NCI-H187 (cell line): ENCODE measurements around the gene SYTL3.
"Not testable (repeated sequence)": the region's sequence is repeated elsewhere in the genome, so short reads cannot be mapped to it uniquely, and the experiment has no call there.

Experiments
- DNase-seq, 2 experiments: peaks; one replicate each; lab custom pipeline; 2025; lab: John Stamatoyannopoulos, UW

The SYTL3 gene

DNA sequence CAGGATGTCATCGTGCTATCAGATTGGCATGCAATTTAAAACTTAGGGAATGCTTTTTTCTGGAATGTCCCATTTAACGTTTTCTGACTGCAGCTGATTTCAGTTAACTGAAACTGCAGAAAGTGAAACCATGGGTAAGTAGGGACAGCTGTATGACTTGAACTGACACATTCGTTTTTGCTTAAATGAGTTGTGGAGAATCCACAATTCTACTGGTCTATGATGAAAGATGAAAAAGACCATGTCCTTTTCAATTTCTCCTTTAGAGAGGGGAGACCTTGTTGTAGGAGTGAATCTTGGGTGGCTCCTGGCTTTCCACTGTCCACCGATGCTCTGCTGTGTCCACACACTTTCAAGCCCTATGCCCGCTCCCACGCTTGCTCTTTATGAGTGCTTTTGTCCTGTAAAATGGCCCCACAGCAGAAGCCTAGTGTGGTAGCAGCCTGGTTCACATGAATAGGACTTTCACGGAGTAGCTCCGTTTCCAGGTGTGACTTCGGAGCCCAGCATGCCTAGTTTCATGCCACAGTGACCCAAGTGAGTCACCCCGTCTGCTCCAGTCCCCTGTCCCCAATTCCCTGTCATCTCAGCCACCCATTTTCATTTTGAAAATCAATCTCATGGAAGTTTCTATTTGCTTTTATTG lies 27.2 kb upstream of the SYTL3 start:
- DNase-seq, result no peak

DNA sequence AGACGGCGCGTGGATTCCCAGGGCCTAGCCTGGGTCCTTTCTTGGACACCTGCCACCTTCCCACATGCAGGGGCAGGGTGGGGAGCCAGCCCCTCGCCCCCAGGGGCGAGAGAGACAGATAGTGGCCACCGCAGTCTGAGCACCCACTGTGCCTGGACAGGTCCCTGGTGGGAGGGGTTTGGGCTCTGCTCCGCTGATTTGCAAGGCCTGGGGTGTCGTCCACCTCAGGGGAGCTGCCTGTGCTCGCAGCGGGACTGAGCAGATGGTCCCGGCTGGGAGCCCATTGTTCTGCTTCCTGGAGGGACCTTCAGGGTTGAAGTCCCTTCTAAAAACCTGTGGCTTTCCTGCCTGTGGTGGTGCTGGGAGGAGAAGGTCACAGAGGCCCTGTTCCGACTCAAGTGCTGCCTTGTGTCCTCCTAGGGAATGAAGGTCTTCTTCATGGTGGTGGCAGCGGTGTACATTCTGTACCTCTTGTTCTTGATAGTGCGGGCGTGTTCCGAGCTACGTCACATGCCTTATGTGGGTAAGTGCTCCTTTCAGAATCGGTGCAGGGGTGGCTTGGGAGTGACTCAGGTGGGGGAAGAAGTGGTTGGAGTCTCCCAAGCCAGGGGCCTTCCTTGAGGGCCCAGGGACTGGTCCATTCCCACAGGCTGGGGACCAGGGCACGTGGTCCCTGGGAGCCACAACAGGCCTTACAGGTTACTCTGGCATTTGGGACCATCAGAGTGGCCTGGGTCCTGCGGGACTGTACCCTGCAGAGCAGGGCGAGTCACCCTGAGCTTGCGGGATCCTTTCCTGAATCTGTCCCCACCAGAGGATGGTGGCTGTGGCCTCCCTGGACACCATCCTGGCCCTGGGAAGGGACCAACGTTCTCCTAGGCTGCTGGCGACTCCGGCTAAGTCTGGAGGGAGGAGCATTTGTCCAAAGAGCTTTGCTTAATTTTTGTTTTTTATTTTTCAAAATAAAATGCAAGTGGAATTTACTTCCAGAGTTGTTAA lies 24.9 kb upstream of the SYTL3 start:
- DNase-seq, result no peak

DNA sequence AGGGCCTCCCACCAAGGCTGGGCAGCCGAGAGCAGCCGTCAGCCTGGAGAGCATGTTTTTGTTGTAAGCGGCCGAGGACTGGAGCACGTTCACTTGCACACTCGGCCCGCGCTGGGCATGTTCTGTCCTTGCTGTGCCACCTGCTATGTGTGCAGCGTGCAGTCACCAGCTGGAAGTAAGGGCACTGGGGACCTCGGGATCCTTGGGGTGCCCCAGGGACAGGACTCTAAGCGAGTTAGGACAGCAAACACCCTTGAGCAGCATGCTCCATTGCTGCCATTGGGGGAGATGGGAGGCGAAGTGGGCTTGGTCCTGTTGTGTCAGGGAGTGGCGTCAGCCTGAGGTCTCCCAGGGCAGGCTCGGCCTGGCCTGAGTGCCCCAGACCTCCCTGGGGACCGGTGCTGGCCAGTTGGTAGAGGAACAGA lies 24.0 kb upstream of the SYTL3 start:
- no peak for DNase-seq

DNA sequence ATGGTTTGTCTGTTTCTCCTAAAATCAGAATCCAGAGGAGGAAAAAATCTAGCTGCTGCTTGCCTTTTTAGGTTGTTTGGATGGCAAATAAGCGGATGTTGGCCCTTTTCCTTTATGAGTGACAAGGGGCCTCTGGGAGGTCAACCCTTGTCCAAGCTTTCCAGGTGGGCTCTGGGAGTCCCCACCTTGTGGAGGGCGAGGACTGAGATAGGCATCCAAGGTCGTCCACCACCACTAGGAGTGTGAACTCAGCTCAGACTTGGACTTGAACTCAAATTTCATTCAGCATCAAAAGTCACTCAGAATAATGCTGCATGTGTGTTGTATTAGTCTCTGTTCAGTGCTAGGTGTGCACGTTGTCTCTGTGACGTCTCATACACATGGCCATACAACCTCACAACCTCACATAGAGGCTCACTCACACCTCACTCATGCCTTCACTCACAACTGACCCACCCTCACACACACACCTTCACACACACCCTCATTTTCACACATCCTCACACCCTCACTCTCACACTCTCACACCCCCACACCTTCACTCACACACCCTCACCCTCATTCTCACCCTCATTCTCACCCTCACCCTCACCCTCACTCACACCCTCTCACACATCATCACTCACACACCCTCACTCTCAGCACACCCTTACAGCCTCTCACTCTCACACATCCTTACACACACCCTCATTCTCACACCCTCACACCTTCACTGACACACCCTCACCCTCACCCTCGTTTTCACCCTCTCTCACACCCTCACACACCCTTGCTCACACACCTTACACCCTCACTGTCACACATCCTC lies 23.3 kb upstream of the SYTL3 start:
- DNase-seq, result no peak

DNA sequence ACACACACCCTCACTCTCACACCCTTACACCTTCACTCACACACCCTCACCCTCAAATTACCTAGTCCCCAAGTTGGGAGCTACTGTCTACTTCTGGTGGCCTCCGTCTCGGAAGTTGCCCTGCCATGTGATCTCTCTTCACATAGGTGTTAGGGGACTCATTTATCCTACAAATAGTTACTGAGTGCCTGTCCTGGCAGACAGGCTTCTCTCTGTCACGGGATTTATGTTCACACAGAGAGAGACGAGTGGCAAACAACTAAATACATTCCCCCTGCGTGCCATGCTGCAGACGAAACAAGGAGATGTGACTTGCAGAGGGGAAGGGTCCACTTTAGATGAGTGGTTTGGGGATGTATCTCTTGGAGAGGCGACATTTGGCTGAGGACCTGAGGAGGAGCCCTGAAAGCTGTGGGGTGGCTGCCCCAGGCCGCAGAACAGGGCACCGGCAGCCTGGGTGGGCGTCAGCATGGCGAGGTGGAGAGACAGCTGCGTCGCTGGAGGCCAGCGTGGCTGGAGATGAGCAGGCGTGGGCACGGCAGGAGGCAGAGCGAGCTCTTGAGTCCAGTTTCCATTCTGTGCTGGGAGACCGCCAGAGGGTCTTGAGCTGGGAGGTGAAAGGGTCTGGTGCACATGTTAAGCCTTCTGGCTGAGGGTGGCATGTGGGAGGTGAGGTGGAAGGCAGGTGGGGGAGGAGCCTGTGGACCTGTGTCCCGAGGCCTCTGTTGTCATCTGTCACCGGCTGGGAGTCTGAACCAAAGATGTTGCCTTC lies 22.5 kb upstream of the SYTL3 start:
- DNase-seq, result no peak

DNA sequence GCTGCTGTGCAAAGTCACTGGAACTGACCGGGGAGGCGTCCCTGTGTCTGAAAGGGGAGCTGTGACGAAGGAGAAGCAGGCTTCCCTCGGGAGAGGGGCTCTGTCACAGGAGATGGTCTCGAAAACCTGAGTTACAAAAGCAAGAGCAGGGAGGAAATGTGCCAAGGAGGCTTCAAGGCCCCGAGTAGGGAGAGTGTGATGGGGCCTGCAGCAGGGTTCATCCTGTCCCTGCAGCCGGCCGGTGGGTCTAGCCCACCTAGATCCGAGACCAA lies 22.0 kb upstream of the SYTL3 start:
- DNase-seq, result no peak

DNA sequence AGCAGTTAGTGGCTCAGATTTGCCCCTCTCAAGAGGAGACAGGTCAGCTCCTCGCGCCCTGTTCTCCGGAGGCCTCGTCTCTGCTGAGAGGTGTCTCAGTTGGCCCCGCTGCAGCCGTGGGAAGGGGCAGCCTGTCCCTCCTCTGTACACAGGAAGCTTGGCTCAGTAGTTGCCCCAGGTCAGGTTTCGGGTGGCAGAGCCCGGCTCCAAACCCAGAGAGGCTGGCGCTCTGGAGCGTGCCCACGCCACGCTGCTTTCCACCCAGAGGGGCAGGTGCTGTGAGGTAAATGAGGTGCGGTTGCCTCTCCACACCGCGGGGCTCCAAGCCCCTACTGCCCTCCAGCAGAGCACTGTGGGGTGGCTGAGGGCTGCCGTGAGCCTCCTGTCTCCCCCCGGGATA lies 21.3 kb upstream of the SYTL3 start:
- no peak for DNase-seq

DNA sequence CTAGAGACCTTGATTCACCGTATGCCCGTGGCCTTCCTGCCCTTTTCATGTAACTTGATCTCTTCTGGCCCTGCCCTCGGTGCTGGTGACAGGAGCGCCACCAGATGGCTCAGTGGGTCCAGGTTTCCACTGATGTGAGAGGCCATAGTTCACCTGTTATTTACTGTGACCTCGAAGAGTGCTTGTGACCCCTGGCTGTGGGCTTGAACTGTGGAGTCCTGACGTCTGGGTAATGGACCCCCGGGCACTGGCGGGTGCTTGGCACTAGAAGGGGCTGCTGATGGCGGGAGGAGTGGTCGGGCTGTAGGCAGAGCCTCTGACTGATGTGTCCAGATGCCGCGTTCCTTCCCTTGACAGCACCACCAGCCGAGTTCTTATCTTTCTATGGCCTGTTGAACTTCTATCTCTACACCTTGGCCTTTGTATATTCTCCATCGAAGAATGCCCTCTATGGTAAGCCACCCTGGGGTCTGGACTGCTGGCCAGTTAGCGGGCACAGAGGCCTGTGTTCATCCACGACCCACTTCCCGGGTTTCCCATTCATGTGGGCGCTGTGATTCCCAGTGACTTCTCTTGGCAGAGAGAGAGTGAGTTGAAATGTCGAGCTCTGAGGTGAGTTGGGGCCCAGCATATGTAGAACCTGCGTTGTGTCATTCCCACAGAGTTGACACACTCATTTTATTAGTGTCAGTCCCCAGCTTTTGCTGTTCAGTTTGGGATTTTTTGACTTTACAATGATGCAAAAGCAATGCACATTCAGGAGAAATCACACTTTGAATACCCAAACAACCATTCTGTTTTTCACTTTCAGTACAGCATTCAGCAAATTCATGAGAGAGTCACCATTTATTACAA lies 20.3 kb upstream of the SYTL3 start:
- DNase-seq, result no peak

DNA sequence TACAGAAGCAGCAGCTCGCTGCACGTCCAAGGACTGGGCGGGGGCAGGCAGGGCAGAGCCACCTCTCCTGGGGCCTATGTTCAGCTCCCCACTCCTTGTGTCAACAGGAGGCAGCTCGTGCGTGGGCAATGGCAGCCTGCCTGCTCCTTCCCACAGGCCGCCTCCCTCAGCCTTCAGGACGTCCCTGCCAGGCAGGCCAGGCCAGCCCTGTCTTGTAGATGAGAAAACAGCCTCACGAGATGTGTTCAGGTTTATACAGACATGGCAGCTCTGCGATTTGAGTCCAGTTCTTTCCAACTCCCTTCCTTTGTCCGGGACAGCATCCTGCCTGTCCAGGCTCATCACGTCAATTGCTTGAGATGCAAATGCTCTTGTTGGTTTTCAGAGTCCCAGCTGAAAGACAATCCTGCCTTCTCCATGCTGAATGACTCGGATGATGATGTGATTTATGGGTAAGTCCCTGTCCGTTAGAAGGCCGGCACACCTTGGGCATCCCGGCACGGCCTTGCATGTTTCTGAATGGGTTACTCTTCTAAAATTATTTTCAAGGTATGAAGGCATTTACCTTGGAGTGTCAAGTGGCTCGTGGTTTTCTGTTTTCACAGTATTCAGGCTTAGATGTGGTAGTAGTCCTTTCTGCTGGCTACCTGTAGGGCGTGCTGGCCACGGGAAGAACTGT lies 18.8 kb upstream of the SYTL3 start:
- DNase-seq, result no peak

DNA sequence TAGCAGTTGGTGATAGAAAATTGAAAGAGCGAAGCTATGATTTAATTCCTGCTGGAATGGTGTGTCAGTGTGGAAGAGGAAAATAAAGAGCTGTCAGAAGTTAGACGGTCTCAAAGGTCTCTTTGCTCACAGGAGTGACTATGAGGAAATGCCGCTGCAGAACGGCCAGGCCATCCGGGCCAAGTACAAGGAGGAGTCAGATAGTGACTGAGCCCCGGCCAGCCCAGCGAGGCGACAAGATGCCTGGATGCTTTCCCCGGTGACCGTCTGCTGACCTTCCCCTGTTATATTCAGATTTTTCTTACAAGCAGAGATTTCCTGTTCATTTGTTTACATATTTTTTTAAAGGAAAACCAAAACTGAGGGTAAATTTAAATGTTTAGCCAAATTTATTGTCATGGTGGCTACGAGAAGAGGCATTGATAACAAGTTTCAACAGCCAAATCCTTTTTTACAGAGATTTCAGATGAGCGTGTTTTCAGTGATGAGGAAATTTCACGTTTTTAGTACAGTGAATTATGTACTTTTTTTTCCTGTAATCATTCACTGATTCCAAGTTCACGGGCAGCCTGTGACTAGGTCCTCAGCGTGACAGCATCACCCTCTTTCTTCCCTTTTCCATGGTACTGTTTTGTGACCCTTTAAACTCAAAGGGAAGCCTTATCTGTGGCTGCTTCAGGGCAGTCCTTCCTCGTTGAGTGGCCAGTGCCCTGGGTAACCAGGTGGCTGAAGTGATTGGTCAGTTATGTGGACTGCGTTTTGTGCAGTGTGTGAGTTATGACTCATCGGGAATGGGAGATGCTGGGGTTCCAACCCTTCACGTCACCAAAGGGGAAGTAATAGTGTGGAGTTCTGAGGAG lies 17.9 kb upstream of the SYTL3 start:
- no peak for DNase-seq

DNA sequence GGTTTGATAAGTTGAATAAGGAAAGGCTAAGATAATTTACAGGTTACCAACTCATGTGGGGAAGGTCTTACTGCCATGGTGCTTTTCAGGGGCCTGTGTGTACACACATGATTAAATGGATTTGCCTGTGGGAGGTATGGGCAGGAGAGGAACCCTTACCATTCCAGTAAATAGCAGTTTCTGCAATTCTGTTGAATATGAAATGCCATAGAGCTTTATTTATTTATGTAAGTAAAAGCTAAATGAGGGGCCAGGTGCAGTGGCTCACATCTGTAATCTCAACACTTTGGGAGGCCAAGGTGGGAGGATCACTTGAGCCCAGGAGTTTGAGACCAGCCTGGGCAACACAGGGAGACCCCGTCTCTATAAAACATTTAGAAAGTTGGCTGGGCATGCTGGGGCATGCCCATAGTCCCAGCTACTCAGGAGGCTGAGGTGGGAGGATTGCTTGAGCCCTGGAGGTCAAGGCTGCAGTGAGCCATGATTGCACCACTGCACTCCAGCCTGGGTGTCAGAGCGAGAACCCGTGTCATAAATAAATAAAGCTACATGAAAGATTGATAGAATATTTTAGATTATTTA lies 17.2 kb upstream of the SYTL3 start:
- DNase-seq, result not testable (repeated sequence)

DNA sequence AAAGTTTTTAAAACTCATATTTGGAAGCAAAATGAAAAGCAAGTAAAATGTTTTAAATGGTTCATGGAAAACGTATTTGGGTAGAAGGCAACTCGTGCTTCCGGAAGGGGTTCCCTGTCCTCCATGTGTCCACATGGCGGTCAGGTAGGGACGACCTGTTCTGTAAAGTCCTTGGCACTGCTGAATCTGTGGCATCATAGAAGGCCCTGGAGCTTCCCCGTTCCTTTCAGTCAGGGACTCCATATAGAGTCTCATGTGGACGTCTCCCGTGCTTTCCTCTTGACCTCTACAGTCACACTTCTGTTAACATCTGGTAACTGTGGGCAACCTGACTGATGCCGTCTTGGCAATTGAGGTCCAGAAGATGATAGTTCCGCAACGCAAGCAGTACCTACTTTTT lies 16.7 kb upstream of the SYTL3 start:
- DNase-seq, result no peak

DNA sequence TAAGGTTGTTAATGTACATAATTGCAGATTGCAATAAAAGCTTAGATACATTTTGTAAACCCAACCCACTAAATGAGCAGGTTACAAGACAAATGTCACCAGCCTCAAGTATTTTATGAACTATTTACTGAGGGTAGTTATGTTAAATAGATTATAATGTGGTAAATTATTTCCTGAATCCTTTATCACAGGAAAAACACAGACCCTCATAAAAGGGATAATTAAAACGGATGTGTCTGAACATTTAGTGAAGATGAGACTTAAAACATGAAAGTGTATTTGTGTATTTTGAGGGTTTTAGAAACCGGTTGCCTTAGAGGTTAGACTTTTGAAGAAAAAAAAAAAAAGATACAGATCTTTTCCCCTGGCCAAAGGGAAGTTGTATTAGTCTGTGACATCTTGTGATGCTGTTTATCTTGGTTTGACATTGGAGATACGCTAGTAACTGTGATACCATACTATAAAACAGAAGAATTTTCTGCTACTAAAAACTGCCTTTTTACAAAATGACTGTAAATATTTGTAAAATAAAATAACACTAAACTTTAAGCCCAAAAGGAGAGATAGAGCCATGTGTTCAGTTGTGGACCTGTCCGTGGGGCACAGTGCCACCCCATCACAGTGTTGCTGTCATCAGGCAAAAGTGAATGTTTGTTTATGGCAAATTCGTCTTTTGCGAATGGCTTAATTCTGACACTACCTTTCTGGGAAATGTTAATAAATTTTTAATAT lies 15.0 kb upstream of the SYTL3 start:
- DNase-seq, result no peak

DNA sequence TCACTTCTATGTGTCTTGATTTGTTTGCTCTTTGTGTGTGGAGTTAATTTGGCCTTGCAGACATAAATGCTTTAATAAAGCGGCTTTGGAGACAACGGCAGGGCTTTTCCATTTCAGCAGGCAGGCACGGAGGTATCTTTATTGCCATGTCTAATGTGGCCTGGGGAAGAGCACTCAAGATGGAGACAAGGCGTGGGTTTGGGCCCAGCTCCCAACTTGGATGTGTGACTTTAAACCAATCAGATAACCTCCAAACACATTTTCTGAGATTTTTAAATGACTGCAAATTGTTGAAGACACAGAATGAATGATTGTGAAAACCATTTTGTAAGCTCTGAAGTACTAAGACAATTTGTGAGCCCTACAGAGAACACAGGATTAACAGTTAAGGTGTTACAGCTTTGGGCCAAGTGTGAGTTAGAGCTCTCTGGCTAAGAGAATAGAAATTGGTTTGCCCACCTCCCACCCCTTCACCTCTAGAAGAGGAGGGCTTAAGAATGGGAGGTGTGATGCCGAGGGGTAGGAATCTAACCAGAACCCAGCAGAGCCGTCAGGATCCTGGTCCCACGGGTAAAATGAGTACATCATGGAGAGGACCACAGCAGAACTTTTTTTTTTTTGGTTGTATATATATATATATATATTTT lies 14.3 kb upstream of the SYTL3 start:
- DNase-seq, result no peak

DNA sequence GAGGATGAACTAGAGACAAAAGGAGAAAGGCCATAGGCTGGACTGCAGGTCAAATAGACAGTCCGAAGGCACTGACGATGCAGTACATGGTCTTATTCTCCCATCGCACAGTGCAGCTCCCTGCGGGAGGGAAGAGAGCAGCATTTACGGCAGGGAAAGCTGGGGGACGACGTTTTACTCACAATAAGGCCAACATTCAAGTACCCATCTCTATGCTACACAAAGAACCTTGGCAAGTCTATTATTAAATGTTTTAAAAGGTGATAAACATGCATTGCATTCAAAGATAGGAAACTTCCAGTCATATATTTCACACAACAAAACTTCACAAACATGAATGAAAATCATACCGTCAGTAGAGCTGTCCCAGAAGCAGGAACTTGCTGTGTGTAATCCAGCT lies 13.1 kb upstream of the SYTL3 start:
- DNase-seq, result no peak

DNA sequence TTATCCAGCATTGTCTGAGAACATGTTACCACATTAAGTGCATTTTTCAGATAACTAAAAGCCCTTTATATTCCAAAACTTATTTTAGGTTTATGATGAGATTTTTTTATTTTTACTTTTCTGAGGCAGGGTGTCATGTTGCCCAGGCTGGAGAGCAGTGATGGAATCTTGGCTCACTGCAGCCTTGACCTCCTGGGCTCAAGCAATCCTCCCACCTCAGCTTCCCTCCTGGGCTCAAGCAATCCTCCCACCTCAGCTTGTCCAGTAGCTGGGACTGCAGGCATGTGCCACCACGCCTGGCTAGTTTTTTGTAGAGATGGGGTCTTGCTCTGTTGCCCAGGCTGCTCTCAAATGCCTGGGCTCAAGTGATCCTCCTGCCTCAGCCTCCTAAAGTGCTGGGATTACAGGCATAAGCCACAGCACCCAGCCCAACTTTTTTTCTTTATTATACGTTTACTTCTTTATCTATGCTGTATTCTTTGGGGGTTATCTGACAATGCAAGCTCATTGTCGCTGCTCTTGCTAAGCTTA lies 11.5 kb upstream of the SYTL3 start:
- no peak for DNase-seq

DNA sequence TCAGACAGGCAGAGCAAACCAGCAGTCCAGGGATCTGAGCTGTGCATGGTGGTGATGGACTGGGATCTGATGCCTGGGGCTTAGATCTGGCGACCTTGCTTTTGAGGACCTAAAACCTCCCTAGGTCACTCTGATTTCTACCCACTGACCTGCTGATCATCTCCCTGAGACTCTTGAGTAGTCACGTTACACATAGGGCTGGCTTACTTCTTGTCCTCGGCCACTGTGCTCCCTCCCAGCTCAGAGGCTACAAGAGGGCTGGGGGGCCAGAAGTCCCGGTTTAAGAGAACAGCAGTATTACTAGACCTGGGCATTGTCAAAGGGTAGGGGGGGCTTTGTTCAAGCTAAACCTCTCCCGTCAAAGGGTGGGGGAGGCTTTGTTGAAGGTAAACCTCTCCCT lies 10.8 kb upstream of the SYTL3 start:
- no peak for DNase-seq

DNA sequence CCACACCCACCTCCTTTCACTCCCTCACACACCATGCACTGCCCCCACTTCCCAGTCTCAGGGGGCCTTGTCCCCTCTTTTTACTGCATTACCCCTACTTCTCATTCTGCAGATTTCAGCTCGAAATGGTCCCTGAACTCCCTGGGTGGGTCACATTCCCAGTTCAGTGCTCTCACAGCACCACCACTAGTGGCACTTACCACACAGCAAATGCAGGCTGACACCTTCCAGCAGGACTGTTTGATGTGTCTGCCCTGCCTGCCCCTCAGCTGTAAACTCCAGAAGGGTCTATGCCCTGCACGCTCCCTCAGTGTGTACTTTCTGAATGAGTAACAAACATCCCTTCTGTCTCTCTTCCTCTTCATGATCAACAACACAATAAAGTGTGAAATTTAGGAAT lies 9.3 kb upstream of the SYTL3 start:
- no peak for DNase-seq
